Stimulated activated CD8-positive, alpha-beta memory T cell treated with anti-CD3 and anti-CD28 coated beads, Interleukin-7, amount 100 ng/mL, for 4 hours (primary cell): ENCODE data around the gene NTMT1.
A peak's percentile ranks its signal among the peaks of the same experiment; 100 is the strongest.
"Not testable (repeated sequence)": the region's sequence is repeated elsewhere in the genome, so short reads cannot be mapped to it uniquely, and the experiment has no call there.

Experiments
- DNase-seq, 2 donors: peaks; one replicate each; pipeline ENCODE4 v3.0.0-alpha.2; 2020; ENCODE audit warnings: low read depth in 2 of 2

NTMT1 gene

GRCh38 chr9:129654554-129655040 is 28.6 kb downstream of the NTMT1 start:
- DNase-seq: no peak

- no peak for DNase-seq
Measured at GRCh38 chr9:129655154-129655553, 29.2 kb downstream of the NTMT1 start.

- DNase-seq: no peak
Measured at GRCh38 chr9:129655696-129656095, 29.7 kb downstream of the NTMT1 start.

- DNase-seq: no peak
Measured at GRCh38 chr9:129656795-129657390, 30.9 kb downstream of the NTMT1 start.

- no peak for DNase-seq
Measured at GRCh38 chr9:129661029-129661428, 35.1 kb downstream of the NTMT1 start.

- not testable (repeated sequence) for DNase-seq
Measured at GRCh38 chr9:129662239-129662638, 36.3 kb downstream of the NTMT1 start.

GRCh38 chr9:129664746-129665388 is 38.9 kb downstream of the NTMT1 start:
- no peak for DNase-seq

GRCh38 chr9:129665389-129665775 is 39.4 kb downstream of the NTMT1 start, which contains the start of gene PRRX2:
PRRX2 (plus strand) TSS chr9:129665647; CDS start chr9:129665868, 221 bp downstream.
- peak in 1 of 2 donors; percentile 29 for DNase-seq

- no peak for DNase-seq
Measured at GRCh38 chr9:129665814-129666520, 40.0 kb downstream of the NTMT1 start.

- no peak for DNase-seq
Measured at GRCh38 chr9:129666575-129666974, 40.6 kb downstream of the NTMT1 start.

GRCh38 chr9:129667378-129667777 is 41.4 kb downstream of the NTMT1 start:
- no peak for DNase-seq

- no peak for DNase-seq
Measured at GRCh38 chr9:129667850-129668249, 41.9 kb downstream of the NTMT1 start.

GRCh38 chr9:129669141-129669718 is 43.3 kb downstream of the NTMT1 start:
- DNase-seq: no peak

- no peak for DNase-seq
Measured at GRCh38 chr9:129669946-129670345, 44.0 kb downstream of the NTMT1 start.

GRCh38 chr9:129671065-129671464 is 45.1 kb downstream of the NTMT1 start:
- no peak for DNase-seq

- peak in 1 of 2 donors; percentile 8 for DNase-seq
Measured at GRCh38 chr9:129671519-129671918, 45.6 kb downstream of the NTMT1 start.

GRCh38 chr9:129672702-129673101 is 46.7 kb downstream of the NTMT1 start:
- no peak for DNase-seq

GRCh38 chr9:129673602-129674001 is 47.6 kb downstream of the NTMT1 start:
- no peak for DNase-seq

- DNase-seq: no peak
Measured at GRCh38 chr9:129674229-129674628, 48.3 kb downstream of the NTMT1 start.

GRCh38 chr9:129675620-129676019 is 49.7 kb downstream of the NTMT1 start:
- DNase-seq: no peak

- no peak for DNase-seq
Measured at GRCh38 chr9:129676287-129676686, 50.3 kb downstream of the NTMT1 start.

GRCh38 chr9:129676975-129677374 is 51.0 kb downstream of the NTMT1 start:
- no peak for DNase-seq
